GM12872 (cell line): ENCODE data around the gene SMIM21.

Experiments used
- CTCF ChIP-seq: IDR thresholded peaks from 3 replicates; pipeline ENCODE4 v1.5.1; 2011; ENCODE audit warnings: low read depth, mild to moderate bottlenecking, low read length, moderate library complexity; ENCODE audit not compliant: insufficient read depth

The SMIM21 gene

DNA sequence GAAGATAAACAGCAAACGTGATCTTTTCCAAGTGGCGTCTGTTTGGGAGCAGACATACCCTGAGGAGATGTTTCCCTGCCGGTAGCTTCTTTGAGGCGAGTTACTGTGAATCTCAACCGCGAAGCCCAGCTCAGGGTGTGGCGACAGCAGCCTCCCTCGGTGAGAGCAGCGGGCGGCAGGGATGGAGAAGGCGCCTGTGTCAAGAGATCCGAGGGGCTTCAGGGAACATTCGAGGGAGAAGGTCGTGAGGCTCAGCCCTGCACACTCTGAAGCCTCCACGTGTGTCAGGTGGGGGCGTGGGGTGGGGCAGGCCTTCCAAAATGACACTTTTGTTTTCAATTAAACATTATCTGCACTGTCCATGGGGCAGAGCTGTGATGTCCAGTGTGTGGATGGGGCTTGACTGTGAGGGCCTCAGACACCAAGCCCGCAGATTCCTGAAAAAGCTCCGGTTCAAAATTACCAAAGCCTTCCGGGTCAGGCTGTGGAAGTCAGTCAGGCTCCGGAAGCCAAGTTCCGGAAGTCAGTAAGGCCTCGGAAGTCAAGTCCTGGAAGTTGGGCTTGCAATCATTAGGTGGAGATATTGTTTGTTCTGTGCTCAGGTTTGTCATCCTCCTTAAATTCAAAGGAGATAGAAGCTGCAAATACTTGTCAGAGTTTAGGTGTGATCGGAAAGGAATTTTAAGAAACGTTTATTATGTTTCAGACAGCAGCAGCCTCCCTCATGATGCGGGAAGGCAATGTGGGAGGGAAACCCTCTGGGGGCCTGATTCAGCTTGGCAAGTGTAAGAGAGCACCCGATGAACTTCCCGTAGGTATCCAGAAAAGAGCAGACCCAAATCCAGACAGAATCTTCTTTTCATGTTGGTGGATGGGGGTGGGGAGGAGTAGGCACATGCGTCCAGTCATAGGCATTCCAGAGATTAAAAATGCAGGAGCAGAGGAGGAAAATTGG lies 20.7 kb downstream of the SMIM21 start:
- no peak for TF ChIP-seq CTCF

- TF ChIP-seq CTCF = no peak
Observed at GRCh38 chr18:75405351-75405750, 22.2 kb downstream of the SMIM21 start.

DNA sequence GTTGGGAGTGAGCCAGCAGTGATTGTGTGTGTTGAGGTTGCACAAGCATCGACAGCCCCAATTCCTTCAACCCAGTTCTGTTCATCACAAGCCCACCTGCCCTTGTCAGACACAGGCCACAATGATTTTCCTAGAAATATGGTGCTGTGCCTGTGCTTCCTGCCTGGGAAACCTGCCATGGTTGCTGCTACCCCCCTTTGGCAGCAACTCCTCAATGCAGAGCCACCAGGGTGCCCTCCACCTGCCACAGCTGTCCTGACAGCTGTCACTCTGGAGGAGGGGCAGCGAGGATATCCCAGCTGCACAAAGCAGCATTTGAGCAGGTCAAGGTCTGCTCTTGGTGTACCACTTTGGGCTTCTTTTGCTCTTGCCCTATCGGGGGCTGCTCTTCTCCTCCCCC lies 27.1 kb downstream of the SMIM21 start:
- no peak for TF ChIP-seq CTCF

- no peak for TF ChIP-seq CTCF
Observed at GRCh38 chr18:75395137-75395536, 32.4 kb downstream of the SMIM21 start.

DNA sequence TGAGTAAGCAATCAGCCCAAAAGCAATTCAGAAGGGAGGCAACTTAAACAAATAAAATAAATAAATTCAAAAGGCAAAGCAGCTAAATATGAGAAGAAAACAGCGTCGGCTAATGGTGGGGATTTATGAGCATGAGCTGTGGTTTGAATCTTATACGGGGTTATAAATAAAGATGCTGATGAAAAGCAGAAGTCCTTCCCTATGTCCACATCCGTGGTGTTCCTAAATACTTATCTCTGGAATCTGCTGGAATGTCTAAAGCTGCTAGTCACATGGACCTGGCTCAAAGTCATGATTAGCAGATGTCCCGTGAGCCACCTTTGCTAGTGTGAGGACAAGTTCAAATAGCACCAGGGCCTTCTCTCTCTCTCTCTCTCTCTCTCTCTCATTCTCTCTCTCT lies 33.8 kb downstream of the SMIM21 start:
- no peak for TF ChIP-seq CTCF

DNA sequence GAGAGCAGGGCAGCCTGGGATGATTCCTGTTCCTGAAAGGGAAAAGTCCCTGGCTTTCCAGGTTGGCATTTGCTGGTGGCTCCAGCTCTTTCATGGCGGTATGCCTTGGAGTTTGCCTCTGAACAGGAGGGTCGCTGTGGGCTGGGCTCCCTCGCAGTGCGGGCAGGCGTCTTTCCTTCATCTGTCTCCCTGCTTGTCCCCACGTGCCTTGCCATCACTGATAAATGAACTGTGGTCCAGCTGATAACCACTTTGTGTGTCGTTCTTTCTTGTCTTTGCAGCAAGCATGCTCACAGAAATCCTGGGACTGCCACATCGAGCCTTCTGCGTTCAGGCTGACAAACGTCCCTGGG lies 35.3 kb downstream of the SMIM21 start:
- no peak for TF ChIP-seq CTCF

- no peak for TF ChIP-seq CTCF
Observed at GRCh38 chr18:75391279-75392225, 36.0 kb downstream of the SMIM21 start.
